Fibroblast of the aortic adventitia (primary cell): ENCODE results near the gene HIBADH. TPM values are rescaled to one million over a fixed set of nuclear protein-coding genes. Genes with fewer than 3 reads are reported as not detected.

Experiments used
- DNase-seq: peaks from one replicate; pipeline ENCODE4 v3.0.0-alpha.2; 2010; ENCODE audit warnings: low read depth
- H3K4me3 ChIP-seq: 2 replicates; pipeline ENCODE4 v1.5.1; 2011; ENCODE audit warnings: low read depth, mild to moderate bottlenecking, control low read depth, low read length, moderate library complexity
- CTCF ChIP-seq: IDR thresholded peaks from 2 replicates; pipeline ENCODE4 v1.5.1; 2011; ENCODE audit warnings: mild to moderate bottlenecking, low read length, control low read depth, inconsistent platforms; ENCODE audit not compliant: insufficient read depth
- total RNA-seq: library from RNA; depleted of rRNA; stranded (reverse); fragments of >200 nt; gene quantifications from 2 replicates; pipeline ENCODE4 v1.2.3, GENCODE V29; 2012; ENCODE audit warnings: low replicate concordance

The HIBADH gene
- 58.1 and 126 TPM in 2 replicates for total RNA-seq

GRCh38 chr7:27662490-27663205 is at the start of gene HIBADH:
Gene HIBADH, minus strand, starts transcription at chr7:27662883. Its CDS starts 95 bp downstream, at chr7:27662788.
- DNase-seq = peak; percentile 100
- H3K4me3 ChIP-seq = peak within 1 kb of the TSS; percentile 82
- TF ChIP-seq CTCF = no peak

DNA sequence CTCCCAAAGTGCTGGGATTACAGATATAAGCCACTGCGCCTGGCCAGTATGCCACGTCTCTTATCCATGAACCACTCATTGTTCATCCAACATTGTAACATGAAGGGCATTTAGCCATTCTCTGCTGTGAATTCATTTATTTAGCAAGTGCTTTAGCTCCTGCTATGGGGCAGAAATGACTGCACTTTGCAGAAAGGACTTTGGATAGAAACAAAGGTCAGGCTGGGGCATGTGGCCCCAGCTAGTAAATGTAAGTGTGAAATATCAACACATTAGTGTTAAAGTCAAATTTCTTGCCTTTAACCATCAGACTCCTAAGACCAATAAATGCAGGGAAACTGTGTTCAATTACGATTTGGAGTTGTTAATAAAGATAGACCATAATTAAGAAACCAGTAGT is 49.5 kb upstream of the HIBADH start:
- DNase-seq = no peak
- H3K4me3 ChIP-seq = no peak overlapping the region

DNA sequence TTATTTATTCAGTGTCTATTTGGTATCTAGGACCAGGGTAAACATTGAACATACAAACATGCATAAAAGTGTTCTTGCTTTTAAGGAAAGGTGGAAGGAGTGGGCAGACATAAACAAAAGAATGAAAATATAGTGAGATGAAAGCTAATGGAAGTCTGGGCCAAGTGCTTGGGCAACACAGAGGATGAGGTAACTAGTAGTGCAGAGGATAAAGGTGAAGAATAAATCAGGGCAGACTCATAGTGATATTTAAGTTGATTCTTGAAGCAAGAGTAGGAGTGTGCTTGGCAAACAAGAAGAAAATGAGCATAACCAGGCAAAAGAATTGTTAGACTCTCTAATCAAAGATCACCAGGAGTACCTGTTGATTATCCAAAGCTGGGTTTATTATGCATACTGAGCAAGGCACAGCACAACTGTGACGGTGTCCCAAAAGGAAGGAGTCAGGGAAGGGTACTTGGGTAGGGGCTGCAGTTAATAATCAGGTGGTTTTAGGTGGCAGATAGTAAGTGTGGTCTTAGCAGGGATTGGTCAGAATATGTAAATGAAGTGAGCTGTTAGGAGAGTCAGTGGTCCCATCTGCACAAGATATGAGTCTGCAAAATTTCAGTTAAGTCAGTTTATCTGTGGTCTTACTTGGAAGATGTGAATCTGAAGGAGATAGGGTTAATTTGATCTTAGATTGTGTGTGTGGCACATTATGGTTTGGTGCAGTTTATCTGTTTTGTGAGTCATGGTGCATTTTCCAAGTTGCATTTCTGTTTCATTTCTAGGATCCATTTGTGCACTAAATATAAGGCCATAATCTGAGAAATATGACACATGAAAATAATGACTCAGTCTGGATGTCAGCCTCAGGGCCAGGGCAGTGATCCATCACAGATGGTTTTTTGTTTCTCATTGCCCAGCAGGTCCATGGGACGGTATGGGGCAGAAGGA is 46.7 kb upstream of the HIBADH start:
- no peak for TF ChIP-seq CTCF
- DNase-seq = peak; percentile 96
- no peak overlapping the region for H3K4me3 ChIP-seq

More for the DNA sequence above, 49.5 kb upstream of the HIBADH start:
- TF ChIP-seq CTCF = no peak

- DNase-seq = no peak
- TF ChIP-seq CTCF = no peak
Observed at GRCh38 chr7:27708485-27708884, 45.8 kb upstream of the HIBADH start.

GRCh38 chr7:27705200-27705594 is 42.5 kb upstream of the HIBADH start:
- no peak for DNase-seq
- no peak for TF ChIP-seq CTCF
- H3K4me3 ChIP-seq = no peak overlapping the region

More at GRCh38 chr7:27708485-27708884, 45.8 kb upstream of the HIBADH start:
- H3K4me3 ChIP-seq = no peak overlapping the region

GRCh38 chr7:27704422-27705199 is 41.9 kb upstream of the HIBADH start:
- no peak overlapping the region for H3K4me3 ChIP-seq
- no peak for TF ChIP-seq CTCF

More at GRCh38 chr7:27704422-27705199, 41.9 kb upstream of the HIBADH start:
- peak; percentile 39 for DNase-seq
